HFF-Myc (cell line): ENCODE results near the gene CFAP58.

Experiments used
- DNase-seq: peaks from one replicate; pipeline ENCODE4 v3.0.0-alpha.2; 2011; ENCODE audit warnings: low read depth; ENCODE audit errors: extremely low read depth
- H3K4me3 ChIP-seq: replicated peaks from 2 replicates; pipeline ENCODE4 v1.5.1; 2011; ENCODE audit warnings: low read depth, mild to moderate bottlenecking, control low read depth, low read length
- TF ChIP-seq, protein P1 (sequence below): IDR thresholded peaks from 2 replicates; pipeline ENCODE4 v1.5.1; 2012; ENCODE audit warnings: mild to moderate bottlenecking, low read depth, low read length, control low read depth; ENCODE audit errors: missing control alignments

The CFAP58 gene

GRCh38 chr10:104415526-104416165 lies 62.0 kb downstream of the CFAP58 start:
- DNase-seq: no peak
- H3K4me3 ChIP-seq: no peak overlapping the region

GRCh38 chr10:104416851-104417250 lies 63.2 kb downstream of the CFAP58 start:
- TF ChIP-seq, protein P1, sequence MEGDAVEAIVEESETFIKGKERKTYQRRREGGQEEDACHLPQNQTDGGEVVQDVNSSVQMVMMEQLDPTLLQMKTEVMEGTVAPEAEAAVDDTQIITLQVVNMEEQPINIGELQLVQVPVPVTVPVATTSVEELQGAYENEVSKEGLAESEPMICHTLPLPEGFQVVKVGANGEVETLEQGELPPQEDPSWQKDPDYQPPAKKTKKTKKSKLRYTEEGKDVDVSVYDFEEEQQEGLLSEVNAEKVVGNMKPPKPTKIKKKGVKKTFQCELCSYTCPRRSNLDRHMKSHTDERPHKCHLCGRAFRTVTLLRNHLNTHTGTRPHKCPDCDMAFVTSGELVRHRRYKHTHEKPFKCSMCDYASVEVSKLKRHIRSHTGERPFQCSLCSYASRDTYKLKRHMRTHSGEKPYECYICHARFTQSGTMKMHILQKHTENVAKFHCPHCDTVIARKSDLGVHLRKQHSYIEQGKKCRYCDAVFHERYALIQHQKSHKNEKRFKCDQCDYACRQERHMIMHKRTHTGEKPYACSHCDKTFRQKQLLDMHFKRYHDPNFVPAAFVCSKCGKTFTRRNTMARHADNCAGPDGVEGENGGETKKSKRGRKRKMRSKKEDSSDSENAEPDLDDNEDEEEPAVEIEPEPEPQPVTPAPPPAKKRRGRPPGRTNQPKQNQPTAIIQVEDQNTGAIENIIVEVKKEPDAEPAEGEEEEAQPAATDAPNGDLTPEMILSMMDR: no peak
- no peak overlapping the region for H3K4me3 ChIP-seq
- no peak for DNase-seq

More at GRCh38 chr10:104415526-104416165, 62.0 kb downstream of the CFAP58 start:
- TF ChIP-seq, protein P1: no peak

DNA sequence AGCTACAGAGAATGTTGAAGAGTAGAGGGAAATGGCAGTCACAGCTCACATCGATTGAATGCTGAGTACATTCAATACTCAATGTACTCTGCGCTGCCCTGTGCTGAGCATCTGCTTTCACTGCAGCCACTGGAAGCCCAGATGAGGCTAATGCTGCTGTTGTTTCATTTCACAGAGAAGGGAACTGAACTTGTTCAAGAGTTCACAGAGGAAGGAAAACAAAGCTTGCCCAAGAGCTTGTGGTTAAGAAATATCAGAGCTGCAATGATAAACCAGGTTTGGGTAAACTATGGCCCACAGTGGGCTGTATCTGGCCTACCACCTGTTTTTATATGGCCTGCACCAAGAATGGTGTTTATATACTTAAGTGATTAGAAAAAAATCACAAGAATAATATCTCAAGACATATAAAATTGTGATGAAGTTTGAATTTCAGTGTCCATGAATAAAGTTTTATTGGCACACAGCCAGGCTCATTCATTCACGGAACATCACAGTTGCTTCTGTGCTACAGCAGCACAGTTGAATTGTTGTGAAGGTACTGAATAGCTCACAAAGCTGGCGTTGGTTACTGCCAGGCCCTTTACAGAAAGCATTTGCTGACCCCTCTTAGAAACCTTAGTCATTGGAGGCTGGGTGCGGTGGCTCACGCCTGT lies 64.1 kb downstream of the CFAP58 start:
- TF ChIP-seq, protein P1: no peak
- no peak for DNase-seq

DNA sequence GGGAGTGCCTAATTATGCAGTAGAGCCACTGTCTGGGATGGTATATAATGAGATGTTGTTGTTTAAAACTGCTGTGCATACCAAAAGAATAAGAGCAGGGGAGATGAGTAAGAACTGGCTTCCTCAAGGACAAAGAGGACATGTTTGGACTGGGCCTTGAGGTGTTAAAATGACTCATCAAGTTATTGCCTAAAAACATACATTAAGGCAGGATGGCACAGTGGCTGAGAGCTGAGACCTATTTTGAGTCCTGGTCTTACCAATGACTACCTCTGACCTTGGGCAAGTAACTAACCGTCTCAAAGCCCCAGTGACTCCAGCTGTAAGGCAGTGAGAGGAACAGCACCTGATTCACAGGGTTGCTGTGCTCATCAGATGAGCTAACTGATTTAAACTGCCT lies 71.1 kb downstream of the CFAP58 start:
- TF ChIP-seq, protein P1: no peak
- no peak for DNase-seq

More for the DNA sequence above, 64.1 kb downstream of the CFAP58 start:
- H3K4me3 ChIP-seq: no peak overlapping the region

DNA sequence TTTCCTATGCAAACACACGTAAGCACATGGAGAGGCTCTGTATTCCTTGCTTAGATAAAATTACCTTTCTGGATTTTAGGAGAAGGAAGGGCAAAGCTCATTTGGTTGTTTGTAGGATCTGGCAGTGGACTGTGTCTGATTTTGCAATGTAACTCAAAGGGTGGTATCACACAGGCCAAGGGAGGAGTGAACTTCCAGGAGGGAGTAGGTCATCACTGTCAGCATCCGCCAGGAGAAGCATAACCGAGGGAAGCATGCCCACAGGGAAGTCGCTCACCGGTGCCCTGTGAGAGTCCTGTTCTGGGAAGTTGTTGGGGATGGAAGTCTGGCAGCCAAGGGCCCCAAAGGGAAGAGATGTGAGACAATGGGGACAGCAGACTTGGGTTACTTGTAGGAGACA lies 74.4 kb downstream of the CFAP58 start:
- TF ChIP-seq, protein P1: no peak
- H3K4me3 ChIP-seq: no peak overlapping the region
- no peak for DNase-seq

More for the DNA sequence above, 71.1 kb downstream of the CFAP58 start:
- no peak overlapping the region for H3K4me3 ChIP-seq

DNA sequence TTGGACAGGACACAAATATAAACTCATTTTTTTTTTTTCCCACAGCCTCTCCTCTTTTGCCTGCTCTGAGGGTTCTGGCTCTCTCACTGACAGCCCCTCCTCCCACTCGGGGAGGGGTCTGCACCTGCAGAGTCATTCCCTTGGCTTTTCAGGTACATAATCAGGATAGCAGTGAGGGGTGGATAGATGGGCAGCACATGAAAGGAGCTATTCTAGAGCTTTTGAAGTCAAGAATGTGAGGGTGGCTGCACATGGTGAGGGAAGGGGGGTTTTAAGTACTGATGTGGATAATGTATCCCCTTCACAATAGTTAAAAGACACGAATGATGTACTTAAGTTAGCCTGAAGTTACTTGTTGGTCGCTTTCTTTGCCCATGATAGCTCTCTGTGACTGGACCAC lies 76.2 kb downstream of the CFAP58 start:
- TF ChIP-seq, protein P1: no peak
- H3K4me3 ChIP-seq: no peak overlapping the region
- DNase-seq: no peak
